ENCODE data around the gene SUDS3.

- peak; percentile 82 to 89 for TF ChIP-seq POLR2A (IDR thresholded peaks at IDR 0.05)
- no peak for TF ChIP-seq CTCF (IDR thresholded peaks at IDR 0.05)
- peak; percentile 94 to 96 (median 96) for TF ChIP-seq POLR2AphosphoS5 (IDR thresholded peaks at IDR 0.05)
- TF ChIP-seq EP300 (IDR thresholded peaks at IDR 0.05), result peak in 1 of 4 donors; percentile 20
These were observed 3.5 kb upstream of the SUDS3 start, which contains the start of gene TAOK3 for GRCh38 chr12:118372541-118373495.

Measured in sigmoid colon (tissue), 4 donors.